DLD1 (cell line): Measurements from ENCODE around the gene ARID1B.

ENCODE experiments used
- in situ Hi-C: cut with HindIII; loops from 2 replicates; pipeline ENCODE4 v1.10.0; 2017; ENCODE audit warnings: low sequenced_read_pairs

ARID1B gene

GRCh38 chr6:156822747-156823206 is 45.6 kb downstream of the ARID1B start:
- in situ Hi-C loops = no loop called here

- in situ Hi-C loops = no loop called here
Observed at GRCh38 chr6:156824142-156824541, 47.0 kb downstream of the ARID1B start.

GRCh38 chr6:156825475-156825874 is 48.3 kb downstream of the ARID1B start:
- in situ Hi-C loops = no loop called here

GRCh38 chr6:156826290-156826955 is 49.2 kb downstream of the ARID1B start:
- in situ Hi-C loops = no loop called here

GRCh38 chr6:156827382-156827781 is 50.2 kb downstream of the ARID1B start:
- in situ Hi-C loops = no loop called here

- in situ Hi-C loops = no loop called here
Observed at GRCh38 chr6:156828280-156828703, 51.1 kb downstream of the ARID1B start.

- in situ Hi-C loops = no loop called here
Observed at GRCh38 chr6:156830126-156830525, 52.9 kb downstream of the ARID1B start.

- in situ Hi-C loops = no loop called here
Observed at GRCh38 chr6:156832231-156832647, 55.1 kb downstream of the ARID1B start.

- in situ Hi-C loops = no loop called here
Observed at GRCh38 chr6:156832669-156833068, 55.5 kb downstream of the ARID1B start.

- in situ Hi-C loops = no loop called here
Observed at GRCh38 chr6:156833755-156834154, 56.6 kb downstream of the ARID1B start.

- in situ Hi-C loops = no loop called here
Observed at GRCh38 chr6:156839129-156839528, 62.0 kb downstream of the ARID1B start.

GRCh38 chr6:156839591-156840001 is 62.4 kb downstream of the ARID1B start:
- in situ Hi-C loops = no loop called here

- in situ Hi-C loops = no loop called here
Observed at GRCh38 chr6:156840136-156840535, 63.0 kb downstream of the ARID1B start.

GRCh38 chr6:156840606-156841005 is 63.4 kb downstream of the ARID1B start:
- in situ Hi-C loops = no loop called here

GRCh38 chr6:156841508-156841907 is 64.3 kb downstream of the ARID1B start:
- in situ Hi-C loops = no loop called here

GRCh38 chr6:156842598-156843250 is 65.5 kb downstream of the ARID1B start:
- in situ Hi-C loops = no loop called here

- in situ Hi-C loops = no loop called here
Observed at GRCh38 chr6:156844089-156844488, 66.9 kb downstream of the ARID1B start.

GRCh38 chr6:156845454-156846155 is 68.4 kb downstream of the ARID1B start:
- in situ Hi-C loops = no loop called here

- in situ Hi-C loops = no loop called here
Observed at GRCh38 chr6:156846845-156847599, 69.8 kb downstream of the ARID1B start.

- in situ Hi-C loops = no loop called here
Observed at GRCh38 chr6:156848123-156848522, 70.9 kb downstream of the ARID1B start.

- in situ Hi-C loops = no loop called here
Observed at GRCh38 chr6:156848533-156848932, 71.4 kb downstream of the ARID1B start.
